ENCODE results near the gene TCF7L1. TPM values are rescaled to one million over a fixed set of nuclear protein-coding genes. Genes with fewer than 3 reads are reported as not detected.
A peak's percentile ranks its signal among the peaks of the same experiment; 100 is the strongest.

TCF7L1 gene
- total RNA-seq, 4 donors from 2014 or later = 0.75 to 2.9 (median 1.1) TPM

GRCh38 chr2:85134896-85135659, 1.9 kb downstream of the TCF7L1 start:
- Histone ChIP-seq H3K4me1 (peaks cover 0 to 28% (median 15%) of the 10 kb centered on the region in 4 donors), H3K27me3 (peaks cover 50% of the 10 kb centered on the region), H3K36me3 (no peaks in the 10 kb centered on the region), H3K9me3 (no peaks in the 10 kb centered on the region), H3K4me3 (peak overlapping the region; percentile 53 to 74 (median 58)), H3K27ac (peak overlapping the region; percentile 70 to 85 (median 77))
- DNase-seq = no peak
- intact Hi-C loops (cut with DNase I; ENCODE audit: low total_unique reads) (loop anchor here (10.0 kb wide), 1 partner anchor 110 kb away; no protein-coding TSS in a partner anchor), in situ Hi-C loops (cut with MboI; ENCODE audit: low pct_ligation_motif_present in 1 of 4, low pct_unique_long_range_greater_than_20kb in 1 of 4, low sequenced_read_pairs in 3 of 4) (loop anchor here in 3 of 4 donors (10.0 to 25.0 kb wide), 2 partner anchors 150 to 152 kb away; no protein-coding TSS in a partner anchor)
- 53% methylated on average over 46 of the region's 46 CpGs; no CpG with 5 or more reads in 1 of the 2 donors for WGBS, 2 donors (ENCODE audit: low coverage in 1 of 2)
- no peak for TF ChIP-seq EP300 (IDR thresholded peaks at IDR 0.05; ENCODE audit: low read depth)
- TF ChIP-seq POLR2AphosphoS5 (IDR thresholded peaks at IDR 0.05) = no peak
- no peak for TF ChIP-seq POLR2A (IDR thresholded peaks at IDR 0.05)
- TF ChIP-seq CTCF (IDR thresholded peaks at IDR 0.05) = no peak

- WGBS, 2 donors (ENCODE audit: low coverage in 1 of 2) = 73 to 100% methylated on average over 1 to 4 of the region's 4 CpGs
- intact Hi-C loops (cut with DNase I; ENCODE audit: low total_unique reads) (loop anchor here (10.0 kb wide), 1 partner anchor 109 kb away; no protein-coding TSS in a partner anchor), in situ Hi-C loops (cut with MboI; ENCODE audit: low pct_ligation_motif_present in 1 of 4, low pct_unique_long_range_greater_than_20kb in 1 of 4, low sequenced_read_pairs in 3 of 4) (loop anchor here in 3 of 4 donors (10.0 to 25.0 kb wide), 2 partner anchors 149 to 152 kb away; no protein-coding TSS in a partner anchor)
- H3K36me3 ChIP-seq = no peaks in the 10 kb centered on the region
- H3K9me3 ChIP-seq = no peaks in the 10 kb centered on the region
- H3K4me3 ChIP-seq = no peak overlapping the region
- H3K27me3 ChIP-seq = peaks cover 46% of the 10 kb centered on the region
- no peak for DNase-seq
- H3K27ac ChIP-seq = peak overlapping the region in 1 of 4 donors; percentile 70
- TF ChIP-seq POLR2A (IDR thresholded peaks at IDR 0.05) (no peak), EP300 (IDR thresholded peaks at IDR 0.05; ENCODE audit: low read depth) (no peak), CTCF (IDR thresholded peaks at IDR 0.05) (no peak), POLR2AphosphoS5 (IDR thresholded peaks at IDR 0.05) (no peak)
- H3K4me1 ChIP-seq = peaks cover 0 to 28% (median 15%) of the 10 kb centered on the region in 4 donors
These were observed 2.4 kb downstream of the TCF7L1 start for GRCh38 chr2:85135660-85135914.

- H3K27me3 ChIP-seq = peaks cover 35% of the 10 kb centered on the region
- H3K27ac ChIP-seq = no peak overlapping the region
- TF ChIP-seq POLR2A (IDR thresholded peaks at IDR 0.05) (no peak), POLR2AphosphoS5 (IDR thresholded peaks at IDR 0.05) (no peak)
- H3K9me3 ChIP-seq = no peaks in the 10 kb centered on the region
- no peak for DNase-seq
- intact Hi-C loops (cut with DNase I; ENCODE audit: low total_unique reads) (loop anchor here (10.0 kb wide), 1 partner anchor 108 kb away; no protein-coding TSS in a partner anchor), in situ Hi-C loops (cut with MboI; ENCODE audit: low pct_ligation_motif_present in 1 of 4, low pct_unique_long_range_greater_than_20kb in 1 of 4, low sequenced_read_pairs in 3 of 4) (loop anchor here in 3 of 4 donors (10.0 to 25.0 kb wide), 2 partner anchors 148 to 150 kb away; no protein-coding TSS in a partner anchor)
- no peak overlapping the region for H3K4me3 ChIP-seq
- no peaks in the 10 kb centered on the region for H3K36me3 ChIP-seq
- 67 to 80% methylated on average over 1 of the region's 1 CpG for WGBS, 2 donors (ENCODE audit: low coverage in 1 of 2)
- peaks cover 0 to 26% (median 14%) of the 10 kb centered on the region in 4 donors for H3K4me1 ChIP-seq
These were observed 4.0 kb downstream of the TCF7L1 start for GRCh38 chr2:85137156-85137555.

DNA sequence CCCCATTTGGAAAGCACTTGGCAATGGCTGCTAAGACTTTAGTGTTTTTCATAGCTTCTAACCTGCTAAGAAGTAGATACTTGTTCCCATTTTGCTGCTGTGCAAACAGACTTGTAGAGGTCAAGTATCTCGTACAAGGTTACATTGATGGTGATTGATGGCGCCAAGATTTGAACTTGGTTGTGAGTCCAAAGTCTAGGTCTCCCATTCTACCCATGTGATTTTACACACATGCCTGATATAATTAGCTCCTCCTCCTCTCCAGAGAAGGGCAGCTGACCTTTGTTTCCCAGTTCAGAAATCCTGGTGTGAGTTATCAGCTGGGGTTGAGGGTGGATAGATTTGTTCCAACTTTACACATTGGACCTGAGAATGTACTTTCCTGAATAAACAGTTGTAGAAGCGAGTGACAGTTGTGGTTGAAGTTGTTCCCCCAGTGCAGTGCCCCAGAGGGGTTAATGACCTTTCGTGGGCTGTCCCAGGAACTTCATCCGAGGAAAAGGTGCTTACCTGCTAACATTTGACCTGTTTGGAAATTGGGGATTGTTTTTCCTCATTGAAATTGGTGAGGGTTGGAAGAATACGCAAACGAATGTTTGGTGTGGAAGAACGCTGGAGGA, 10.4 kb downstream of the TCF7L1 start:
- WGBS, 2 donors (ENCODE audit: low coverage in 1 of 2) = 79 to 90% methylated on average over 5 to 8 of the region's 8 CpGs
- Histone ChIP-seq H3K4me1 (no peaks in the 10 kb centered on the region), H3K36me3 (no peaks in the 10 kb centered on the region), H3K27ac (no peak overlapping the region), H3K27me3 (no peaks in the 10 kb centered on the region), H3K9me3 (no peaks in the 10 kb centered on the region), H3K4me3 (no peak overlapping the region)
- in situ Hi-C loops (cut with MboI; ENCODE audit: low pct_ligation_motif_present in 1 of 4, low pct_unique_long_range_greater_than_20kb in 1 of 4, low sequenced_read_pairs in 3 of 4) = loop anchor here in 1 of 4 donors (25.0 kb wide), 1 partner anchor 144 kb away; no protein-coding TSS in a partner anchor
- intact Hi-C loops (cut with DNase I; ENCODE audit: low total_unique reads) = no loop called here
- TF ChIP-seq POLR2A (IDR thresholded peaks at IDR 0.05) (no peak), POLR2AphosphoS5 (IDR thresholded peaks at IDR 0.05) (no peak), EP300 (IDR thresholded peaks at IDR 0.05; ENCODE audit: low read depth) (no peak), CTCF (IDR thresholded peaks at IDR 0.05) (no peak)
- no peak for DNase-seq
